ENCODE results near the gene CEMIP.

Gene CEMIP

DNA sequence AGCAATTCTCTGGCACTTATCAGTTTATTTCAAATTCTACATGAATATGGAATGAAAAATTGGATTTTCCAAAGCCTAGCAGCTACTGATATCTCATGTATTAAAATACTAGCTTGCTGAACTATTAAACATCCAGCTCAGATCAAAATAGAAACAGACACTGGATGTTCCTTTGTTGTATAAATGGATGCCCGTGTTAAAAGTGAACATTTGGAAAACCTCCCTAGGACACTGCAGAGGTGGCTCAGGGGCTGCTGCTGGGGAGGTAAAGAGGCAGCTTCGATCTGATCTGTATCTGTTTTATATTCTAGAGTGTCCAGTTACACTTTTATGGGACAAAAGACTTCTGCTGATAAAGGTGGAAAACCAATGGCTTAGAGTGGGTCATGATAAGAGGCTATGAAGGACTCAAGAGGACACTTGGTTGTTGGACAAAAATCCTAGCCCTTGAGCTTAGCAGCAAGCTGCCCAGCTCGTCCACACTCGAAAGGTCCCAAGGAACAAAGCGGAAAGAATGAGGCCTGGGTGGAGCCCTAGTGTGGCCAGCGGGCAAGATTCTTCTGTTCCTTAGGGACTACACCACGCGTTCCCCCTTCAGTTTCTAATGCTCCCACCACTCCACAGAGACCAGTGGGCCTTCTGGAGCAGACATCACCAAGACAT is 200.5 kb downstream of the CEMIP start:
- Mint-ChIP-seq H3K4me1 (ENCODE audit: low read depth in 2 of 2) (peaks cover 21 to 43% of the 10 kb centered on the region in 2 donors), H3K27ac (peak overlapping the region in 1 of 2 donors; percentile 77), H3K36me3 (ENCODE audit: insufficient read depth) (peaks cover 45% of the 10 kb centered on the region), H3K9me3 (no peaks in the 10 kb centered on the region), H3K27me3 (no peaks in the 10 kb centered on the region), H3K4me3 (no peak overlapping the region)
- DNase-seq (no peak), ATAC-seq (replicated peaks) (no peak)

DNA sequence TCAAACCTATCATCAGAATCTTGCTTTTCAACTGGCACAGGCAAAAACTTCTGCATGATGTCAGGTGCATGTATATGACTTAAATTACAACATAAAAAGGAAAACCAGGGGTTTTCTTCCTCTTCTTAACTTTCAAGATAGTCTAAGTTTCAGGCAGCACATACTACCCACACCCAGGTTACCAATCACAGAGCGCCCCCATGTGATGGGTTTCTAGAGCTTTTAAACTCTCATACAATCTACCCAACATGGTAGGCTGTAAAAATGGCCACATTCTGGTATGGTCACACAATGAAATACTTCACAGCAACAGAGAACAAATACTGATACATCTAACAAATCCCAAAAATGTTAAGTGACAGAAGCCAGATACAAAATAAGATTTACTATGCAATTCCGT is 203.0 kb downstream of the CEMIP start:
- Mint-ChIP-seq H3K27ac (peak overlapping the region in 1 of 2 donors; percentile 25), H3K27me3 (no peaks in the 10 kb centered on the region), H3K36me3 (ENCODE audit: insufficient read depth) (peaks cover 45% of the 10 kb centered on the region), H3K4me1 (ENCODE audit: low read depth in 2 of 2) (peaks cover 25 to 44% of the 10 kb centered on the region in 2 donors), H3K4me3 (no peak overlapping the region), H3K9me3 (no peaks in the 10 kb centered on the region)
- DNase-seq (no peak), ATAC-seq (replicated peaks) (no peak)

DNA sequence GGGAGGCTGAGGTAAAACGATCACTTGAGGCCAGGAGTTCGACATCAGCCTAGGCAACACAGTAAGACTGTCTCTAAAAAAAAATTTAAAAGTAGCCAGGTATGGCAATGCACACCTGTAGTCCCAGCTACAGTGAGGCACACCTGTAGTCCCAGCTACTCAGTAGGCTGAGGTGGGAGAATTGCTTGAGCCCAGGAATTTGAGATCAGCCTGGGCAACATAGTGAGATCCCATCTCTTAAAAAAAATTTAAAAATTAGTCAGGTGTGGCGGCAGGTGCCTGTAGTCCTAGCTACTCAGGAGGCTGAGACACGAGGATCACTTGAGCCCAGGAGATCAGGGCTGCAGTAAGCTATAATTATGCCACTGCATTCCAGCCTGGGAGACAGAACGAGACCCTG is 203.7 kb downstream of the CEMIP start:
- DNase-seq (no peak), ATAC-seq (replicated peaks) (no peak)
- H3K36me3 Mint-ChIP-seq (ENCODE audit: insufficient read depth) = peaks cover 42% of the 10 kb centered on the region
- no peaks in the 10 kb centered on the region for H3K9me3 Mint-ChIP-seq
- H3K4me1 Mint-ChIP-seq (ENCODE audit: low read depth in 2 of 2) = peaks cover 21 to 41% of the 10 kb centered on the region in 2 donors
- no peak overlapping the region for H3K4me3 Mint-ChIP-seq
- no peaks in the 10 kb centered on the region for H3K27me3 Mint-ChIP-seq
- H3K27ac Mint-ChIP-seq = peak overlapping the region in 1 of 2 donors; percentile 1

DNA sequence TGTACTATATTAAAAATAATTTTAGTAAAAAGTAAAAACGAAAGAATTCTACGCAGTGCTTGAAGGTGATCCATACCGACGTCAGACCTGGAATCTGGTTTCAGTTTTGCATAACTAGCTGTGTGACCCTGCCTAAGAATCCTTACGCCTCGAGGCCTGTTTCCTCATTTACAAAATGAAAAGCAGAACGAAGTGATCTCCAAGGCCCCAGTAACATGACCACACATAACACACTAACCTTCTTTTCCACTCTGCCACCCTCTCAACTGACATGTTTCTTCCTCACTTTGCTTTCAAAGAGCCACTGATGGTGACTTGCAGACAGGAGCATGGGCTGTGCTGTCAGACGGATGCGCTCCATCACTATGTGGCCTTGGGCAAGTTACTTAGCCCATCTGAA is 205.7 kb downstream of the CEMIP start:
- Mint-ChIP-seq H3K9me3 (no peaks in the 10 kb centered on the region), H3K27me3 (no peaks in the 10 kb centered on the region), H3K4me3 (no peak overlapping the region), H3K4me1 (ENCODE audit: low read depth in 2 of 2) (peaks cover 36 to 55% of the 10 kb centered on the region in 2 donors), H3K27ac (peak overlapping the region in 1 of 2 donors; percentile 66), H3K36me3 (ENCODE audit: insufficient read depth) (peaks cover 28% of the 10 kb centered on the region)
- no peak for DNase-seq
- ATAC-seq (replicated peaks) = no peak

DNA sequence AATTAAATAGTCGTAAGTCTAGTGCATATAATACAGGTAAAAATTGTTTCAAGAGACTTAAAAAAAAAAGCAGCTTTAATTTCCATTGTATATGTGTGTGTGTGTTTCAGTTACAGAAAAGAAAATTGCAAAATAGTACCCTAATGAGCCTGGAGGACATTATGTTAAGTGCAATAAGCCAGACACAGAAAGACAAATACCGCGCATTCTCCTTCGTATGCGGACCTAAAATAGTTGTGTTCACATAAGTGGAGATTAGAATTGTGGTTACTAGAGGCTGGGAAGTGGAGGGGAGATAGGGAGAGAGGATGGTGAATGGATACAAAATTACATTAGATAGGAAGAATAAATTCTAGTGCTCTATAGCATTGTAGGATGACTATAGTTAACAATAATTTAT is 206.8 kb downstream of the CEMIP start:
- Mint-ChIP-seq H3K9me3 (no peaks in the 10 kb centered on the region), H3K36me3 (ENCODE audit: insufficient read depth) (peaks cover 22% of the 10 kb centered on the region), H3K27ac (no peak overlapping the region), H3K4me3 (no peak overlapping the region), H3K4me1 (ENCODE audit: low read depth in 2 of 2) (peaks cover 36 to 59% of the 10 kb centered on the region in 2 donors), H3K27me3 (no peaks in the 10 kb centered on the region)
- ATAC-seq (replicated peaks) (no peak), DNase-seq (no peak)

DNA sequence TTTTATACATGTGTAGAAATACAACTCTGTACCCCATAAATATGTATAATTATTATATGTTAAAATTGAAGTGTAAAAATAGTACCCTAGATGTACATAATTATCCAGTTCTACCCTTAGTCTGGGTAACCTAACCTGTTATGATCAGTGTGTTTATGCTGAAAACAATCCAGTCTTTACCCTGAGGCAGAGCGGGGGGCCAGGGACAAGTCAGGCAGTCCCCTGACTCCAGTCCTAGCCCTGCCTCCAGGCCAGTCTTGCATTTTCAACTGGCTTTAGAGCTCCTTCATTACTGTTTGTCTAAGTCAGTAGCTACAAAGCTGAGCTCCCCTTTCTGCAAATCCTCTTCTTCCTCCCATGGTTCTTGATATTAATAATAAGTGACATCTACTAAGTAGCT is 207.3 kb downstream of the CEMIP start:
- ATAC-seq (replicated peaks) (no peak), DNase-seq (no peak)
- peak overlapping the region in 1 of 2 donors; percentile 9 for H3K27ac Mint-ChIP-seq
- H3K4me1 Mint-ChIP-seq (ENCODE audit: low read depth in 2 of 2) = peaks cover 36 to 59% of the 10 kb centered on the region in 2 donors
- H3K4me3 Mint-ChIP-seq = no peak overlapping the region
- no peaks in the 10 kb centered on the region for H3K9me3 Mint-ChIP-seq
- H3K36me3 Mint-ChIP-seq (ENCODE audit: insufficient read depth) = peaks cover 17% of the 10 kb centered on the region
- H3K27me3 Mint-ChIP-seq = no peaks in the 10 kb centered on the region

DNA sequence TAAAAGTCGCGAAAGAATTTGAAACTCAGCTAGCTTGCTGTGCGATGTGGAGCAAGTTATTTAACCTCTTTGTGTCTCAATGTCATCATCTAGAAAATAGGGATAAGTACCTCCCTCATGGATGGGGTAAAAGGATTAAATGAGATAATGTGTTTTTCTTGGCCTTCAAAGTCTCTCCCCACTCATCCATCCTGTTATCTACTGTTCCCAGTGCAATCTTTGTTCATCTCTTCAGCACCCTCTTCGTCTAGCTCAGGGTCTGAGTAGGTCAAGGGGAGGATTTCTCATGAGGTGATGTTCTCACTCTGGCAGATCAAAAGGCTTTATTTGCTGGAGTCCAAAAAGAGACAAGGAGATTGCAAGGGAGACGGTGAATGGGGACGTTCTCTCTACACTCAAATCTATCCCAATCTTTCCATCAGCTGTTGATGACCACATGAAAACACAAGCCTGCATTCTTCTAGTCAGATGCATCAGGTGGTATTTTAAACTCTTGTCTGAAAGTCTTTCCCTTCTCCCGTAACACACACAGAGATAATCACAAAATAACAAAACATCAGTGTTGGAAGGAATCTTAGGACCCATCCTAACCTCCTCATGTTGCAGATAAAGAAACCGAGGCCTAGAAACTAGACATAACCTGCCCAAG is 209.1 kb downstream of the CEMIP start:
- Mint-ChIP-seq H3K4me3 (peak overlapping the region; percentile 94), H3K36me3 (ENCODE audit: insufficient read depth) (peaks cover 10% of the 10 kb centered on the region), H3K9me3 (no peaks in the 10 kb centered on the region), H3K27ac (peak overlapping the region; percentile 96 to 97), H3K4me1 (ENCODE audit: low read depth in 2 of 2) (peaks cover 36 to 49% of the 10 kb centered on the region in 2 donors), H3K27me3 (no peaks in the 10 kb centered on the region)
- ATAC-seq (replicated peaks) (no peak), DNase-seq (no peak)

DNA sequence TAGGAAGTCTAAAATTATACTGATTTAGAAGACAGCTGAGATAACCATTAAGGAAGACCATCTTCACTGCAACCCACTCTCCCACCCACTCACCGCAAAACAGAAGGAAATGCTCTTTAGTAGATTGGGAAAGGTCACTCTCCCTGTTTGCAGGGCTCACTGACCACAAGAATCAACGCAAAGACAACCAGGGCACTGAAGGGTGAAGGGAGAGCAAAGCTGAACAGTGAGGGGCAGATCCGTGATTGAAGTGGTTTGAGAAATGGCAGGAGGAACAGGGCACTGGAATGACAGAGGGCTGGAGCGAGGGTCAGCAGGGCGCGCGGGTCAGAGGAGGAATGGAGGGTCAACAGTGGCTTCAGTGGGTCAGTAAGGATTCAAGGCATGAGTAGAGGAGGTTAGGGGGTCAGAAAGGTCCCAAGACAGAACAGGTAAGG is 209.9 kb downstream of the CEMIP start:
- ATAC-seq (replicated peaks) = no peak
- Mint-ChIP-seq H3K4me1 (ENCODE audit: low read depth in 2 of 2) (peaks cover 33 to 45% of the 10 kb centered on the region in 2 donors), H3K9me3 (no peaks in the 10 kb centered on the region), H3K27ac (peak overlapping the region; percentile 96 to 97), H3K4me3 (peak overlapping the region; percentile 94), H3K27me3 (no peaks in the 10 kb centered on the region), H3K36me3 (ENCODE audit: insufficient read depth) (peaks cover 10% of the 10 kb centered on the region)
- DNase-seq = no peak

DNA sequence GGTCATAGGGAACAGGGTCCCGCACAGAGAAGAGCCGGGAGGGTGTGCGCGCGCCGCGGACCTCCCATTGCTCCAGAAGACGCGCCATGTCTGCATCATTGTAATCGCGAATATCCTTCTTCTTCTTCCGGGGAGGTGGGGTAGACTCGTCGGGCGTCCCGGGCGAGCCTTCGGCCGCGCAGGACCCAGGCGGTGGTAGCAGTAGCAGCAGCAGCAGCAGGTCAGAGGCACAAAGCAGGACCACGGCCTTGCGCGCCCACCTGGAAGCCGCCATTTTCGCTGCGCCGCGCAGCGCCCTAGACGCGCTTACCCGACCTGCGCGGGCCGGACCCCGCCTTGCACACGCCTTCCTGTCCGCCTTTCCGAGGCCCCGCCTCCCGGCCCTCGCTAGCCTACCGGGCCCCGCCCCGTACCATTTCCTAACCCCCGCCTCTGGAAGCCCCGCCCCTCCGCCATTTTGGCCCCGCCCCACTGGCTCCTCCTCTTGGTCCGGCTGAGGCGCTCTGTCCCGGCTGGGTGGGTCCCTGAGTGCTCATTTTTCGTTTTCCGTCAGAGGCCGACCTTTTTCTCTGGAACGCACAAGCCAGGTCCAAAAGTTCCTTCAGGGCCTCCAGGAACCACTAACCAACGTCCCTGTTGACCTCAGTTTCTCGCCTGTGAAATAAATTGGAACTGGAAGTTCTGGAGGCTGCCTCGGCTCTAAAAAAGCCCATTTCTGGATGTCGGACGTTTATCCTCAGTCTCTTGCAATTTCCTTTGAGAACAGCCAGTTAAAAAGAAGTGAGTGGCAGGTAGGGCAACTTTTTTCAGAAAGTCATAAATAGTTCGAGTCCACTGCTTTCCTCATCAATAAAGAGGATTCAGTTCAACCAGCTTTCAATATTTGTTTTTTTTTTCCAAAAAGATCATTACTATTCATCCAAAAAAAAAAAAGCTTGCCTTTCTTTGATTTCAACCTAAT is 210.6 kb downstream of the CEMIP start, which contains the start of gene MESD:
MESD (minus strand) TSS at position 302 of the 961 bp plus-strand sequence; CDS start at position 274, 28 bp downstream.
- Mint-ChIP-seq H3K27ac (peak within 1 kb of the TSS; percentile 96 to 97), H3K9me3 (no peaks in the 10 kb centered on the region), H3K4me1 (ENCODE audit: low read depth in 2 of 2) (peaks cover 31 to 39% of the 10 kb centered on the region in 2 donors), H3K36me3 (ENCODE audit: insufficient read depth) (peaks cover 10% of the 10 kb centered on the region), H3K4me3 (peak within 1 kb of the TSS; percentile 94), H3K27me3 (no peaks in the 10 kb centered on the region)
- ATAC-seq (replicated peaks) (peak; percentile 99), DNase-seq (peak; percentile 91 to 94 (median 93))

DNA sequence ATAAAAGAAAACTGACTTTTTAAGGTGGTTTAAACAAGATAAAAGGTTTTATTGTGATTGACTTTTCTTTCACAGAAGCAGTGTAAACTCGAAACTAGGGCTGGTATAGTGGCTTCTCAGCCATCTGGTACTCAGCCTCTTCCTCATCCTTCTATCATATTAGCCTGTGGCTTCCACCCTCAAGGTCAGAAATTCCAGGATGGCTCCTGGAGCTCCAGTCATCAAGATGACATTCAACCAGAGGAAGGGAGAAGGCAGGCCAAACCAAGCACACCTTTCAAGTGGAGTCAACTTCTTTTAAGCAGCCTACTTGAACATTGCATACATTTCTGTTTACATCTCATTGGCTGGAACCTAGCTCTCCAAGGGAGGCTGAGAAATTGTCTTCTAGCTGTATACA is 211.8 kb downstream of the CEMIP start:
- Mint-ChIP-seq H3K4me3 (no peak overlapping the region), H3K27ac (no peak overlapping the region), H3K4me1 (ENCODE audit: low read depth in 2 of 2) (peaks cover 28 to 35% of the 10 kb centered on the region in 2 donors), H3K27me3 (no peaks in the 10 kb centered on the region), H3K36me3 (ENCODE audit: insufficient read depth) (peaks cover 12% of the 10 kb centered on the region), H3K9me3 (no peaks in the 10 kb centered on the region)
- no peak for DNase-seq
- no peak for ATAC-seq (replicated peaks)

DNA sequence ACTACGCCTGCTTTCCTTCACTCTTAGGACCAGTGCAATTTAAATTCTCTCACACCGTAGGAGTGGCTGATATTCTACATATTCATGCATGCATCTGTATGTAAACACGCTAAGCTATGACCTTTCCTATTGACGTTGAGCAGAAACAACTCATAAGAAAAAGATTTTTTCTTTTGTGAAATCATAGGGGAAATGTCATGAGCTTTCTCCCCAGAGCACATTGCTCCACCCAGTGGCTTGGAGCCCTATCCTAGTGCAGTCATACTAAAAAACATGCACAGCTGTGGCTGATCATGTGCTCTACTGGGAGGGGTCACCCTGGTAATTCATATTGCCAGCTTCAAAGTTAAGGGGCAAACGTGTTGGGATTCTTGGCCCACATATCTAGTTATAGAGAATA is 212.3 kb downstream of the CEMIP start:
- H3K4me3 Mint-ChIP-seq = no peak overlapping the region
- H3K27me3 Mint-ChIP-seq = no peaks in the 10 kb centered on the region
- peaks cover 13% of the 10 kb centered on the region for H3K36me3 Mint-ChIP-seq (ENCODE audit: insufficient read depth)
- no peak overlapping the region for H3K27ac Mint-ChIP-seq
- H3K9me3 Mint-ChIP-seq = no peaks in the 10 kb centered on the region
- ATAC-seq (replicated peaks) (no peak), DNase-seq (no peak)
- peaks cover 29 to 34% of the 10 kb centered on the region in 2 donors for H3K4me1 Mint-ChIP-seq (ENCODE audit: low read depth in 2 of 2)

DNA sequence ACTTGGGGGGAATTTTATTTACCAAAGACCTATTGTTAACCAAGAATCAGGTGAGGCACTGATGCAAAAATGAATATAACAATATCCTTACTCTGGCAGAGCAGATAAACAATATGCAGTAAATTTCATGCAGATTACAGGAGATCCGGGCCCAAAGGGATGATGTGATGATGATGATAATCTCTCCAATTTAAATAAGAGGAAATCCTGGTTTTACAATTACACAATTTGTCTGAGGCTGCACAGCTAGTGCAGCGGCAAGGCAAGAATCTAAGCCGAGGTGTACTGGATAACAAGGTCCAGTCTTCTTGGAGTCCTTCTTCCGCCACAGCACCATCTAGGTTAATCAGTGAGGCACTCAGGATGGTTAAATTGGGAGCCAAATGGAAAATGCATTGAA is 212.8 kb downstream of the CEMIP start:
- peaks cover 13% of the 10 kb centered on the region for H3K36me3 Mint-ChIP-seq (ENCODE audit: insufficient read depth)
- H3K4me1 Mint-ChIP-seq (ENCODE audit: low read depth in 2 of 2) = peaks cover 23 to 28% of the 10 kb centered on the region in 2 donors
- no peak for ATAC-seq (replicated peaks)
- H3K27me3 Mint-ChIP-seq = no peaks in the 10 kb centered on the region
- no peak overlapping the region for H3K4me3 Mint-ChIP-seq
- DNase-seq = no peak
- no peaks in the 10 kb centered on the region for H3K9me3 Mint-ChIP-seq
- H3K27ac Mint-ChIP-seq = no peak overlapping the region

DNA sequence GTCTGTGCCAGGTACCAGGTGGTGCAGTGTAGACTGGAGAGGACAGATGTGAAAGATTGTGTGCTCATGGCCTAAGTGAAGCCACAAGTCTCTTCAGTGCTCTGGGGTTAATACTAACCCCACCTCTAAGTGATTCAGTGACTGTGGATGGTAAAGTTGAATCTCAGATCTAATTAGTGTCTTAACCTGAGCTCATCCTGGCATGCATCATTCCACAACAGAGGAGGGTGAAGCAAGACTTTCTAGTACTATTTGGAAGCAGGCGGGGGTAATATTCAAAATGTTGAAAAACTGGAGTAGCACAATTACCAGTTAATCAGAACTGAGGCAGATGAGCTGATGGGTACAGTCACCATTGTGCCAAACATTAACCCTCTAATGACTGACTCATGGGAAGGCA is 213.3 kb downstream of the CEMIP start:
- no peak overlapping the region for H3K4me3 Mint-ChIP-seq
- ATAC-seq (replicated peaks) (no peak), DNase-seq (no peak)
- no peaks in the 10 kb centered on the region for H3K9me3 Mint-ChIP-seq
- no peaks in the 10 kb centered on the region for H3K27me3 Mint-ChIP-seq
- H3K4me1 Mint-ChIP-seq (ENCODE audit: low read depth in 2 of 2) = peaks cover 21 to 29% of the 10 kb centered on the region in 2 donors
- peaks cover 13% of the 10 kb centered on the region for H3K36me3 Mint-ChIP-seq (ENCODE audit: insufficient read depth)
- no peak overlapping the region for H3K27ac Mint-ChIP-seq

Measured in effector memory CD8-positive, alpha-beta T cell (primary cell).